HCT116 (cell line): Measurements from ENCODE around the gene LRCH1. TPM values are rescaled to one million over a fixed set of nuclear protein-coding genes. Genes with fewer than 3 reads are reported as not detected.

Experiments used
- ATAC-seq: fragments of 200-7000 bp; cut with Tn5 transposase; 2 replicates; pipeline ENCODE4 v1.9.1; 2020; ENCODE audit warnings: mild to moderate bottlenecking, moderate library complexity
- BruUV-seq: library from RNA; stranded (reverse); fragments of 400-500 nt; replicated peaks from 2 replicates; lab custom pipeline; 2021; lab: Mats Ljungman, UMichigan
- CTCF ChIA-PET: fragments of 300-600 bp; sonication (Branson Sonifier 250); formaldehyde crosslinking; loops from one replicate; lab custom pipeline; 2021; ENCODE audit warnings: antibody characterized with exemption; lab: Charles Lee
- POLR2A ChIA-PET: fragments of 300-600, 350-600 bp; sonication (Branson Sonifier 250); formaldehyde crosslinking; loops from one replicate; lab custom pipeline; 2021; ENCODE audit warnings: antibody characterized with exemption; lab: Charles Lee
- RAD21 ChIA-PET, 2 experiments: fragments of 300-600 bp; sonication (Branson Sonifier 250); formaldehyde crosslinking; loops; one replicate each; lab custom pipeline; 2023; ENCODE audit warnings: low total read pairs in 2 of 2; ENCODE audit not compliant: uncharacterized antibody in 2 of 2, unreplicated experiment in 2 of 2, low non-redundant PET in 1 of 2; lab: Charles Lee
- DNase-seq: peaks from one replicate; pipeline ENCODE4 v3.0.0-alpha.2; 2010; ENCODE audit warnings: low read depth, low spot score
- H2AFZ ChIP-seq: fragments of 200-600 bp; shearing (Covaris generic), sonication (generic); 2 replicates; pipeline ENCODE4 v1.6.1; 2017; ENCODE audit warnings: low read depth, mixed run types, mixed read lengths, antibody characterized with exemption, low read length; ENCODE audit not compliant: poor library complexity, severe bottlenecking
- H3K27ac ChIP-seq: 2 replicates; pipeline ENCODE4 v1.5.1; 2012; ENCODE audit warnings: low read depth, low read length
- H3K27me3 ChIP-seq: fragments of 200-600 bp; sonication (generic); 2 replicates; pipeline ENCODE4 v1.6.1; 2016; ENCODE audit warnings: mixed run types, low read length, mixed read lengths; ENCODE audit not compliant: insufficient read depth
- H3K36me3 ChIP-seq, 2 experiments: fragments of 200-500 bp in 1 of 2; fragments of 200-600 bp in 1 of 2; sonication (Bioruptor generic) in 1 of 2; sonication (generic) in 1 of 2; 2 replicates each; pipeline versions ENCODE4 v1.5.1 to v1.6.1; 2014 to 2016; ENCODE audit warnings: low read length in 2 of 2, inconsistent platforms in 1 of 2, mixed read lengths in 1 of 2, mixed run types in 1 of 2; ENCODE audit not compliant: insufficient read depth in 2 of 2, control insufficient read depth in 1 of 2
- H3K4me1 ChIP-seq, 2 experiments: fragments of 200-600 bp in 1 of 2; sonication (generic) in 1 of 2; 2 replicates each; pipeline versions ENCODE4 v1.5.1 to v1.6.1; 2012 to 2017; ENCODE audit warnings: low read length in 2 of 2, inconsistent platforms in 1 of 2, mild to moderate bottlenecking in 1 of 2, mixed read lengths in 1 of 2, mixed run types in 1 of 2, moderate library complexity in 1 of 2; ENCODE audit not compliant: insufficient read depth in 2 of 2, control insufficient read depth in 1 of 2
- H3K4me2 ChIP-seq: fragments of 200-600 bp; sonication (generic); 2 replicates; pipeline ENCODE4 v1.6.1; 2017; ENCODE audit warnings: mixed run types, low read length, mixed read lengths
- H3K4me3 ChIP-seq, 2 experiments: fragments of 200-600 bp in 1 of 2; sonication (generic) in 1 of 2; replicated peaks in 1 of 2; 2 replicates each; pipeline ENCODE4 v1.5.1; 2011 to 2016; ENCODE audit warnings: low read length in 2 of 2, control low read depth in 1 of 2, low read depth in 1 of 2, mild to moderate bottlenecking in 1 of 2, mixed read lengths in 1 of 2, mixed run types in 1 of 2
- H3K79me2 ChIP-seq: fragments of 200-600 bp; sonication (generic); 2 replicates; pipeline ENCODE4 v1.6.1; 2017; ENCODE audit warnings: mild to moderate bottlenecking, mixed run types, low read length, moderate library complexity, mixed read lengths; ENCODE audit not compliant: insufficient read depth
- H3K9ac ChIP-seq: fragments of 200-600 bp; sonication (generic); 2 replicates; pipeline ENCODE4 v1.6.1; 2016; ENCODE audit warnings: low read length, mixed read lengths
- H3K9me2 ChIP-seq: fragments of 200-600 bp; sonication (generic), shearing (Covaris generic); 2 replicates; pipeline ENCODE4 v1.6.1; 2017; ENCODE audit warnings: mixed run types, mild to moderate bottlenecking, moderate library complexity; ENCODE audit not compliant: insufficient read depth
- H3K9me3 ChIP-seq, 2 experiments: fragments of 200-500 bp in 1 of 2; fragments of 200-600 bp in 1 of 2; sonication (Bioruptor generic) in 1 of 2; sonication (generic) in 1 of 2; 2 replicates each; pipeline ENCODE4 v1.6.1; 2014 to 2017; ENCODE audit warnings: low read length in 2 of 2, mixed read lengths in 2 of 2, inconsistent platforms in 1 of 2, low read depth in 1 of 2, mild to moderate bottlenecking in 1 of 2, mixed run types in 1 of 2, moderate library complexity in 1 of 2; ENCODE audit not compliant: control insufficient read depth in 1 of 2, insufficient read depth in 1 of 2
- H4K20me1 ChIP-seq: fragments of 200-600 bp; sonication (generic), shearing (Covaris generic); 2 replicates; pipeline ENCODE4 v1.6.1; 2017; ENCODE audit warnings: mixed run types, mild to moderate bottlenecking, moderate library complexity; ENCODE audit not compliant: insufficient read depth
- CBX3 ChIP-seq: IDR thresholded peaks from 2 replicates; pipeline ENCODE4 v1.6.1; 2012; ENCODE audit warnings: low read depth
- CEBPB ChIP-seq: IDR thresholded peaks from 2 replicates; pipeline ENCODE4 v1.6.1; 2012; ENCODE audit warnings: low read depth
- ELF1 ChIP-seq: IDR thresholded peaks from 2 replicates; pipeline ENCODE4 v1.6.1; 2012; ENCODE audit warnings: low read depth, borderline replicate concordance
- EZH2phosphoT487 ChIP-seq: fragments of 200-600 bp; IDR thresholded peaks from 2 replicates; pipeline ENCODE4 v1.6.1; 2018; ENCODE audit warnings: antibody characterized with exemption, borderline replicate concordance
- FOSL1 ChIP-seq: IDR thresholded peaks from 2 replicates; pipeline ENCODE4 v1.6.1; 2012; ENCODE audit warnings: low read depth
- JUND ChIP-seq: IDR thresholded peaks from 2 replicates; pipeline ENCODE4 v1.6.1; 2012
- POLR2A ChIP-seq: IDR thresholded peaks from 2 replicates; pipeline ENCODE4 v1.7.0; 2011; ENCODE audit warnings: borderline replicate concordance; ENCODE audit not compliant: insufficient read depth, insufficient read length; ENCODE audit errors: extremely low read depth
- SIN3A ChIP-seq: IDR thresholded peaks from 2 replicates; pipeline ENCODE4 v1.6.1; 2012; ENCODE audit warnings: low read depth
- SP1 ChIP-seq: IDR thresholded peaks from 2 replicates; pipeline ENCODE4 v1.6.1; 2012; ENCODE audit warnings: low read depth
- TCF7L2 ChIP-seq: IDR thresholded peaks from 2 replicates; pipeline ENCODE4 v1.7.0; 2011; ENCODE audit warnings: borderline replicate concordance, inconsistent platforms; ENCODE audit not compliant: insufficient read depth, insufficient read length; ENCODE audit errors: extremely low read depth
- YY1 ChIP-seq: IDR thresholded peaks from 2 replicates; pipeline ENCODE4 v1.6.1; 2011; ENCODE audit warnings: low read length, low read depth, moderate library complexity, mild to moderate bottlenecking; ENCODE audit not compliant: insufficient replicate concordance; ENCODE audit errors: extremely low read depth
- ZNF274 ChIP-seq: fragments of 200-500 bp; sonication (Bioruptor generic); IDR thresholded peaks from 2 replicates; pipeline ENCODE4 v1.6.1; 2014; ENCODE audit warnings: mild to moderate bottlenecking, low read depth, low read length, inconsistent platforms
- intact Hi-C: fragments of 100-400 bp; cut with micrococcal nuclease; formaldehyde crosslinking; loops from 2 replicates; pipeline ENCODE4 v1.10.0; 2022
- total RNA-seq: library from RNA; stranded (reverse); gene quantifications from one replicate; pipeline ENCODE4 v1.2.1, GENCODE V29; 2021; ENCODE audit not compliant: unreplicated experiment
- TF ChIP-seq, protein P1 (sequence below), 3 experiments: fragments of 200-600 bp in 1 of 3; sonication (generic) in 1 of 3; IDR thresholded peaks in 2 of 3; conservative IDR thresholded peaks in 1 of 3; 2 replicates each; pipeline ENCODE4 v1.5.1; 2012 to 2017; ENCODE audit warnings: low read depth in 2 of 3, low read length in 2 of 3, antibody characterized with exemption in 1 of 3, borderline replicate concordance in 1 of 3, control low read depth in 1 of 3, mild to moderate bottlenecking in 1 of 3, mixed read lengths in 1 of 3, mixed run types in 1 of 3, moderate library complexity in 1 of 3; ENCODE audit not compliant: insufficient read depth in 1 of 3
- TF ChIP-seq, protein P2 (sequence below): IDR thresholded peaks from 2 replicates; pipeline ENCODE4 v1.6.1; 2012

The LRCH1 gene
- total RNA-seq, 1 experiment from 2014 or later, result 15.6 TPM

DNA sequence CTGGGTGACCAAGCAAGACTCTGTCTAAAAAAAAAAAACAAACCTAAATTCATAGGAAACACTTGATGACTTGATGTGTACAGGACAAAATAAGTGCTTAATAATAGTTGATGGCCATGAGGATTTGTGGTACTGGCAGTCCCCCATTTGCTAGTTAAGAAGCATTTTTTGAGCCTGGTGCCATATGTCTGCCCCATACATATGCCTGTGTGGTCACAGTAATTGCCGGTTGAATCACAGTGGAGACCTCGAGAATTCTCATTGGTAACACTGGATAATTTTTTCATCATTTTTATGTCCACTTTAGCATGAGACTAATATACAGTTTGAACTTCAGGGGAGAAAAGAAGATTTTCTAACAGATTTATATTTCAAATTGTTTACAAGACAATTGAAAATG is 79.2 kb downstream of the LRCH1 start:
- no peak overlapping the region for H3K9ac ChIP-seq
- BruUV-seq, result no TSS peak
- H3K4me1 ChIP-seq, result peaks cover 5 to 17% of the 10 kb centered on the region in 2 experiments
- peaks cover 53% of the 10 kb centered on the region for H3K79me2 ChIP-seq
- H3K27me3 ChIP-seq, result no peaks in the 10 kb centered on the region
- DNase-seq (no peak), ATAC-seq (no peak)
- POLR2A ChIA-PET, result no interaction called here
- no peaks in the 10 kb centered on the region for H3K36me3 ChIP-seq
- no peaks in the 10 kb centered on the region for H3K9me3 ChIP-seq
- CTCF ChIA-PET, result no interaction called here
- H3K4me3 ChIP-seq, result no peak overlapping the region
- TF ChIP-seq TCF7L2 (no peak), CEBPB (no peak), ELF1 (no peak), JUND (no peak), FOSL1 (no peak), POLR2A (no peak), YY1 (no peak), CBX3 (no peak), SP1 (no peak), EZH2phosphoT487 (no peak), ZNF274 (no peak), SIN3A (no peak)
- TF ChIP-seq, protein P1, sequence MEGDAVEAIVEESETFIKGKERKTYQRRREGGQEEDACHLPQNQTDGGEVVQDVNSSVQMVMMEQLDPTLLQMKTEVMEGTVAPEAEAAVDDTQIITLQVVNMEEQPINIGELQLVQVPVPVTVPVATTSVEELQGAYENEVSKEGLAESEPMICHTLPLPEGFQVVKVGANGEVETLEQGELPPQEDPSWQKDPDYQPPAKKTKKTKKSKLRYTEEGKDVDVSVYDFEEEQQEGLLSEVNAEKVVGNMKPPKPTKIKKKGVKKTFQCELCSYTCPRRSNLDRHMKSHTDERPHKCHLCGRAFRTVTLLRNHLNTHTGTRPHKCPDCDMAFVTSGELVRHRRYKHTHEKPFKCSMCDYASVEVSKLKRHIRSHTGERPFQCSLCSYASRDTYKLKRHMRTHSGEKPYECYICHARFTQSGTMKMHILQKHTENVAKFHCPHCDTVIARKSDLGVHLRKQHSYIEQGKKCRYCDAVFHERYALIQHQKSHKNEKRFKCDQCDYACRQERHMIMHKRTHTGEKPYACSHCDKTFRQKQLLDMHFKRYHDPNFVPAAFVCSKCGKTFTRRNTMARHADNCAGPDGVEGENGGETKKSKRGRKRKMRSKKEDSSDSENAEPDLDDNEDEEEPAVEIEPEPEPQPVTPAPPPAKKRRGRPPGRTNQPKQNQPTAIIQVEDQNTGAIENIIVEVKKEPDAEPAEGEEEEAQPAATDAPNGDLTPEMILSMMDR (IDR thresholded peaks at IDR 0.05 in 2 of 3, conservative IDR thresholded peaks at IDR 0.05 in 1 of 3; ENCODE audit: borderline replicate concordance in 1 of 3, insufficient read depth in 1 of 3, low read depth in 2 of 3, low read length in 2 of 3), result no peak
- TF ChIP-seq, protein P2, sequence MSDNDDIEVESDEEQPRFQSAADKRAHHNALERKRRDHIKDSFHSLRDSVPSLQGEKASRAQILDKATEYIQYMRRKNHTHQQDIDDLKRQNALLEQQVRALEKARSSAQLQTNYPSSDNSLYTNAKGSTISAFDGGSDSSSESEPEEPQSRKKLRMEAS, result no peak
- H3K9me2 ChIP-seq, result no peaks in the 10 kb centered on the region
- RAD21 ChIA-PET, result no interaction called here
- intact Hi-C loops, result no loop called here
- no peak overlapping the region for H3K27ac ChIP-seq
- no peak overlapping the region for H3K4me2 ChIP-seq
- H4K20me1 ChIP-seq, result no peaks in the 10 kb centered on the region
- no peak overlapping the region for H2AFZ ChIP-seq
